ENCODE results near the gene LCE6A.
A peak's percentile ranks its signal among the peaks of the same experiment; 100 is the strongest.

Gene LCE6A
- 0 reads per million in 2 experiments for total RNA-seq

DNA sequence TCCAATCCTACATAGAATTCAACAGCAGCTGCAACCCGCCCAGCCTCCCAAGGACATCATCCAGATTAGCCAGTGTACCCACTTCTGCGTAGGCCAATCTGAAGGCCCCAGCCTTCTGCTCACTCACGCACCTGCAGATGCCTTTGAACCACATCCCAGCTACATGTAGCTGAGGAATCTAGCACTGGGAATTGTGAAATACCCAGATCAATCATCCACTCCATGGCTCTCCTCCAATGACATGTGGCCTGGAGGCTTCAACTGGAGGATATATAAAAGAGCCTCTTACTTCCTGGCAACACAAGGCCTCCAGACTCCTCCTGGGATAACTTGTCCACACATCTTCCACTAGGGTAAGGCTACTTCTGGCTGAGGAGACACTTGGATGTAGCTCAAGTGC lies at the start of gene LCE6A:
Gene LCE6A, plus strand, starts transcription at position 301 of the 400 bp plus-strand sequence. CDS start 665 bp downstream, outside the sequence.
- DNase-seq (ENCODE audit: low read depth): no peak

- no peak for DNase-seq (ENCODE audit: low read depth)
These were observed 47.0 kb upstream of the LCE6A start for GRCh38 chr1:152795686-152796085.

- DNase-seq (ENCODE audit: low read depth): no peak
These were observed 46.2 kb upstream of the LCE6A start, which contains the start of gene LCE1D for GRCh38 chr1:152796421-152796820. TSS of gene LCE1D (plus strand) at chr1:152796721. CDS start at chr1:152797795, 1,074 bp downstream.

GRCh38 chr1:152801333-152801732 lies 41.3 kb upstream of the LCE6A start:
- DNase-seq (ENCODE audit: low read depth): no peak

DNA sequence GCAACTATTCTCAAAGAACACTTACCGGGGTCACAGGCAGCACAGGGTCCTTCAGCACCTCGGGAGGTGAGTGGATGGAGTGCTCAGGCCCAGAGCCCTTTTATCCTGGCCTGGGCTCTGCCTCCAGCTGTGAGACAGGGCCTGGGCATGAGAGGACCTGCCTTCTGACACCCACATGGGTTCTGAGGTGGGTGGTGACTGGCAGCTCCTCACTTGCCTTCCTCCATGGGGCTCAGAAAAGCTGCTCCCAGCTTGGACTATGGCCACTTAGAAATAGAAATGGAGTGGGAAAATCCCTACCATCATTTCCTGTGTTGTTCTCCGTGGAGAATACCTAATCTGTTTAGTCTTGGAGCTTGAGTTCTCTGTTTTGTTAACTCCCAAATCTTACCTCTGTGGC lies 36.1 kb upstream of the LCE6A start, which contains the start of gene LCE1C:
Gene LCE1C, minus strand, starts transcription at position 76 of the 400 bp plus-strand sequence. CDS start 1,173 bp downstream, outside the sequence.
- DNase-seq (ENCODE audit: low read depth): no peak

- DNase-seq (ENCODE audit: low read depth): no peak
These were observed 31.6 kb upstream of the LCE6A start for GRCh38 chr1:152811050-152811449.

DNA sequence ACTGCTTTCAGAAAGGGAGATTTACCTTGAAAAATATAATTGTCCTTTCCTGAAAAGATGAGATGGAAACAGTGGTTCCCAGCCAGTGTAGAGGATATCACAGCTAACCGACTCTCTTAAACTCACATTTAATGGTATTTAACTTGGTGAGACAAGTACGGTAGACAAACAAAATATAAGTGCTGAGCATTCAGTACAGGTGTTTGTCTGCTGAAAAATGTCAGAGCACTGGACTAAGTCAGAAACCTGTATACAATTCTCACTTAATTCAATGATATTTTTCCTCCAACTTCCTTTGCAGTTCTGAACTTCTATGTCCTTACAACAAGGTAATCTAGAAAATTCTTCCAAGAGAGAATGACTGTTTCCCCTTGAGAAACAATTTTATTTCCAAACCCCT lies 31.0 kb upstream of the LCE6A start, which contains the start of gene LCE1B:
Gene LCE1B, plus strand, starts transcription at position 301 of the 400 bp plus-strand sequence. CDS start 476 bp downstream, outside the sequence.
- no peak for DNase-seq (ENCODE audit: low read depth)

DNA sequence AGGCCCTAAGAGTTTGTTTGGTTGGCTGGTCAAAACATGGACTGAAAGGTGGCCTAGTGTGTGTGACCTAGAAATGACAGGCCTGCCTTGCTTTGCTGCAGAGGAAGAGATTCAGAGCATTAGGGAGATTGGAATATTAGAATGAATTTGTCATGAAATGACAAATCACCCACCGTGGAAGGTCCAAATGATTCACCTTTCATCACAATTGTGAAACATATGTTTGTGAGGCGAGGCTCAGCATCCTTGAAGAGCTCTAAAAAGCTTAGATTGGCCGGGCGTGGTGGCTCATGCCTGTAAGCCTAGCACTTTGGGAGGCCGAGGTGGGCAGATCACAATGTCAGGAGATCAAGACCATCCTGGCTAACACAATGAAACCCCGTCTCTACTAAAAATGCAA lies 25.3 kb upstream of the LCE6A start:
- no peak for DNase-seq (ENCODE audit: low read depth)

DNA sequence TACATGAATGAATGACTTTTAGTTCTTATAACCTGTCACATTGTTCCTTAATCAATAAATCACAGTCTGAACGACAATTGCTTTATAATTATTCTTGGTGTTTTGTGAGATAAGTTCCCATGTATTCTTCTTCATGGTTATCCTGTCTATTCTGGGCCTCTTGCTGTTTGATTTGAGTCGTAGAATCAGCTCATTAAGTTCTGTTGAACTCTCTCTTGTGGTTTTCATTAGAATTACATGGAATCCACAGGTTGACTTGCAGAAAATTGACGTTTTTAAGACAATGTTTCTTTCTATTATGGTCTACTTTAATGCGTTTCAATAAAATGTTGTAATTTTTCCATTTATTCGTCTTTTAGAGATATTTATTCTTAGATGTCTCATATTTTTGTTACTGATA lies 19.4 kb upstream of the LCE6A start:
- DNase-seq (ENCODE audit: low read depth): no peak

DNA sequence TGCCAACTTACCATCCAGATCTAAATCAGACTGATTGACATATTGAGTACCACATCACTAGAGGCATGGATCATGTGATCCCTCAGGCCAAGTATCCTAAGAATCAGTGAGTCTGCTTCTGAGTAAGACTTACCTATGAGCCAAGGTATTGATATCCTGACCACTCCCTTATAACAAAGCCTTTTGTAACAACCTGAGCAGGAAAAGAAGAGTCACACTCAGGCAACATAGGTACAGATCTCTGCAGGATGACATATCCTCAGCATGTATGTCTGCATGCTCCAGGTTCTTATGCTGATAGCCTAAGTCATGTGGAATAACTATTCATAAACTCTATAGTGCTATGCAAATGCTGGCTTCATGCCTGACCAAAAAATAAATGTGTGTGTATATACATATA lies 17.7 kb upstream of the LCE6A start:
- no peak for DNase-seq (ENCODE audit: low read depth)

GRCh38 chr1:152827173-152827572 lies 15.5 kb upstream of the LCE6A start, which contains the start of gene LCE1A:
TSS of gene LCE1A (plus strand) at chr1:152827473. CDS start at chr1:152827473, 0 bp downstream.
- no peak for DNase-seq (ENCODE audit: low read depth)

- DNase-seq (ENCODE audit: low read depth): no peak
These were observed 5.8 kb upstream of the LCE6A start for GRCh38 chr1:152836870-152837269.

GRCh38 chr1:152855661-152856060 lies 13.0 kb downstream of the LCE6A start:
- DNase-seq (ENCODE audit: low read depth): no peak

GRCh38 chr1:152858062-152858461 lies 15.4 kb downstream of the LCE6A start:
- no peak for DNase-seq (ENCODE audit: low read depth)

DNA sequence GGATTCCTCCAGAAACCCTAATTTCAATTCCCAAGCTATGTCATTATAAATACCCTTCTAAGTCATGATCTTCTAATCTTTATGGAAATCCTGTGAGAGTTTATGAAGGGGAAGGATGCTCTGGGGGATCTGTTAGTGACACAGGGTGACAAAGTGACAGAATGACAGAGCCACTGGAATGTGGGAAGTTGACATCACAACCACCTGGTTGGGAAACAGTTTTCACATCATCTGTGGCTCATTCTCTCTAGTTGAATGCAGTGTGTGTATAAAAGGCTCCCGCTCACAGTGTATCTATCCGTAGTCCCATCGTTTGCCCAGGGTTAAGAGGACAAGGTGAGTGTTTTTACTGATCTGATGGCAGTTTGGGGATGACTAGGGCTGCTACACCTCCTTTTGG lies 17.0 kb downstream of the LCE6A start, which contains the start of gene LCE7A:
Gene LCE7A, plus strand, starts transcription at position 301 of the 400 bp plus-strand sequence. CDS start 702 bp downstream, outside the sequence.
- no peak for DNase-seq (ENCODE audit: low read depth)

DNA sequence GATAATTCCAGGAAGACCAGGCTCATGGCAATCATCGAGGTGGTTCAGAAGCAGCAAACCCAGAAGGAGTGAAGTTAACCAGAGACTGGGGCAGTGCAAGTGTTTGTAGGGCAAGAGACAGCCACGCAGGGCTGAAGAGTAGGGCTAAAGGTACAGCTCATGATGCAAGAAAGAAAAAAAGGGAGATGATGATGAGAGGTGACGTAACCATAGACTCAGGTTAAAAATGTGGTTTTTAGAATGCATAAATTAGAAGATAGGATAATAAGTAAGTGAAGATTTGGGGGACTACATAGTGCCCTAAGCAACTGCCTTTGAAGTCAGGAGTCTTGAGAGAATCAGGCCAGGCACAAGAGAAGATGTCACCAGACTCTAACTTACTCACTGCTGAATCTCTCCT lies 17.5 kb downstream of the LCE6A start:
- DNase-seq (ENCODE audit: low read depth): no peak

DNA sequence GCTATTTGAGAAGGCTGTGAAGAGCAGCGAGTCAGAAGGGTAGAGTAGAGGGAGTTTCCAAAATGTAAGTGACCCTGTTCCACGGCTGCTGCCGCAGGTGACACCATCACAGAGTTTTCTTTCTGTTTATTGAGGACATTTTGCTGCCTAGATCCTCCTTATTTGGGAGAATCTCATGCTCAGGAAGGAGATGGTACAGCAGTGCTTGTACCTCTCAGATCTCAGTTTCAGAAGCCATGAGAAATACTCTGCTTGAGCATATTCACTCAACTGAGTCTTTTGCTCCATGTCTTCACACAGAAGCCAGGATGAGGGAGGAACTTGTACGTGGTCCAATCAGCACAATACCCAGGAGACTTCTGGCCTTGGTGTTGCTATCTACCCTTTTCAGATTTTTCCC lies 18.7 kb downstream of the LCE6A start:
- no peak for DNase-seq (ENCODE audit: low read depth)

GRCh38 chr1:152864443-152864842 lies 21.8 kb downstream of the LCE6A start:
- no peak for DNase-seq (ENCODE audit: low read depth)

DNA sequence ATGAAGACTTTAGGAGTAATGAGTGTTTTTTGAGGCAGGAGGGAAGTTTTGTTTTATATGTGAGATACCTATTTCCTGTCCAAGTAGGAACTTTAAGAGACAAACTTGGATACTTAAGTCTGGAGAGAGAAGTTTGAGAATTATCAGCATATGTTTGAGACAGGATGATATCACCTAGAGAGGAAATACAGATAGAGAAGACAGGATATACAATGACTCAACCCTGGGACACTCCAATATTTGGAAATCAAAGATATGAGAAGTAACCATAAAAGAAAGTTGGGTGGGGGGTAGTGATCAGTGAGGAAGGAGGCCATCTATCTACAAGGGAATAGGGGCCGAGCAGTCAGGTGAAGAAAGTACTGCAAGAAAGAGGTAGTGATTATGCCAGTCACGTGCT lies 23.7 kb downstream of the LCE6A start:
- no peak for DNase-seq (ENCODE audit: low read depth)

- peak; percentile 14 for DNase-seq (ENCODE audit: low read depth)
These were observed 27.3 kb downstream of the LCE6A start for GRCh38 chr1:152869808-152870419.

DNA sequence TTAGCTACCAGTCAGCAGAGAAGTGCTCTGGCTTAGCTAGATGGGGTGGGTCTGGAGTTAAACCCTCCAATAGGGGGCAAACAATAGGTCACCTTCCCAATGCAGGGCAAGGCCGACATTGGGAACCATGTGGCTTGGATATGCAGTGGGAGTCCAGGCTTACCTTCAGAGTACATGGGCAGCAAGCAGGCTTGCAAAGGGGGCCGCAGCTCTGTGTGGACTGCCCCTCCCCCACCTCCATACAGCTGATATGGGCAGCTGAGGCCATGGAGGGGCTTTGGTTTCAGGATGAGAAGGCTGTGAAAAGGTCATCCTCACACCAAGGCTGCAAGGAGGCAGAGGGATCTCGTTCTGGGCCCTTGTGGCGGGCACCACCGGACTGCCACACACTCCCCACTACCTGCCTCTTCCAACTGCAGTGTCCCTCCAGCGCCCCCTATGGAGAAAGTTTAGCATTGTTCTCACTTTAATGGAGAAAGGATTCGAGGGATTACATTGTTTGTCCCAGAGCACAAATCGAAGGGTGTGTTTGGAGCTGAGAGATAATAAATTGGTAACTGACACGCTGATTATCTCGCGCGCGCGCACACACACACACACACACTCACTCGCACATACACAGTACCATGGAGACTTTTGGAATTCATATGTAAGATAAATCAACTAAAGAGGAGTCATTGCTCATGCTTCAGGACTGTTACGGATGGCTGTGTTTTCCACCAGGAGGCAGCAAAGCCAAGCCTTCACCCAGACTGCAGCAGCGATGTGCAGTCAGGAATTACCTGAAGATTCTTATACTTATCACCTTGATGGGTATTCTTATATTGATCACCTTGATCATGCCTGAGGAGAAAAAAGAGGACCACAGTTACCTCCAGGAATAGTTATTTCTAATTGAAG lies 28.4 kb downstream of the LCE6A start:
- DNase-seq (ENCODE audit: low read depth): no peak

DNA sequence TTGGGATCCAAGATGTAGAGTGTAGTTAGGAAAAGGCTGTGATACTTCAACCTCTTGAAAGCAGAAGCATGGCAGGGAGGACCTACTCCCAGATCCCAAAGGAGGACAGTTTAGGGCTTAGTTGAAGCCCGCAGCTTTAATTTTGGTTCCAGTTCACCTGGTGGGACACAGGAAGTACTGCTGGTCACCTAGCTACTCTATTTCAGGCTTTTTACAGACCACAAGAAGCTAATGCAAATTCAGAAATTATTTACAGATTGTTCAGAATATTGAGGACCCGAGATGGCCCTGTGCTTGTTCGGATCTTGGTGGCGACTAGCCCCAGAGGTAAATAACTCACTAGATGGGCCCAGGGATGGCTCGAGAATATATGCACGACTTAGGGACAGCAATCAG lies 29.1 kb downstream of the LCE6A start:
- no peak for DNase-seq (ENCODE audit: low read depth)

GRCh38 chr1:152873495-152873894 lies 30.8 kb downstream of the LCE6A start:
- no peak for DNase-seq (ENCODE audit: low read depth)

Data from T follicular helper cell (primary cell).